Transverse colon (tissue), 4 donors: ENCODE measurements around the gene MSMB. TPM values are rescaled to one million over a fixed set of nuclear protein-coding genes. Genes with fewer than 3 reads are reported as not detected.

ENCODE experiments used
- DNase-seq: peaks from one replicate; pipeline ENCODE4 v3.0.0-alpha.2; 2019
- H3K27ac ChIP-seq, 4 donors: fragments of 200-600 bp; sonication (generic); 2 replicates each; pipeline ENCODE4 v1.5.1; 2016 to 2018; ENCODE audit warnings: inconsistent platforms in 4 of 4
- H3K27me3 ChIP-seq: fragments of 200-600 bp; sonication (generic); 2 replicates; pipeline ENCODE4 v1.5.1; 2017; ENCODE audit warnings: inconsistent platforms
- H3K36me3 ChIP-seq, 4 donors: fragments of 200-600 bp; sonication (generic); 2 replicates each; pipeline ENCODE4 v1.5.1; 2017 to 2019; ENCODE audit warnings: inconsistent platforms in 4 of 4
- H3K4me1 ChIP-seq, 4 donors: fragments of 200-600 bp; sonication (generic); 2 replicates each; pipeline ENCODE4 v1.5.1; 2017 to 2020; ENCODE audit warnings: inconsistent platforms in 4 of 4
- H3K4me3 ChIP-seq, 4 donors: fragments of 200-600 bp; sonication (generic); 1 replicate in 1 of 4; 2 replicates in 3 of 4; pipeline versions ENCODE4 v1.5.1 to v1.6.1; 2017 to 2019; ENCODE audit warnings: inconsistent platforms in 4 of 4
- H3K9me3 ChIP-seq, 2 donors: fragments of 200-600 bp; sonication (generic); 2 replicates each; pipeline ENCODE4 v1.5.1; 2017 to 2019; ENCODE audit warnings: inconsistent platforms in 2 of 2
- CTCF ChIP-seq, 5 experiments: fragments of 200-600 bp in 3 of 5; fragments of 450-650 bp in 2 of 5; sonication (generic) in 3 of 5; IDR thresholded peaks; 1 replicate in 2 of 5; 2 replicates in 3 of 5; pipeline ENCODE4 v1.5.1; 2016 to 2017; ENCODE audit warnings: antibody characterized with exemption in 5 of 5, inconsistent platforms in 3 of 5, mild to moderate bottlenecking in 2 of 5, moderate library complexity in 1 of 5
- EP300 ChIP-seq: sonication (generic); formaldehyde crosslinking; IDR thresholded peaks from one replicate; pipeline ENCODE4 v1.6.1; 2017; ENCODE audit warnings: antibody characterized with exemption, low read depth
- POLR2A ChIP-seq: fragments of 450-650 bp; IDR thresholded peaks from one replicate; pipeline ENCODE4 v1.6.1; 2016; ENCODE audit warnings: antibody characterized with exemption, mild to moderate bottlenecking, moderate library complexity
- POLR2AphosphoS5 ChIP-seq, 3 donors: sonication (generic); formaldehyde crosslinking; IDR thresholded peaks; one replicate each; pipeline ENCODE4 v1.6.1; 2016; ENCODE audit warnings: antibody characterized with exemption in 3 of 3
- WGBS, 2 donors: methylation state at CpG; one replicate each; pipeline ENCODE4 v1.1.5; 2018; ENCODE audit warnings: low coverage in 1 of 2; 5-methylcytosine and 5-hydroxymethylcytosine counted together
- in situ Hi-C, 4 donors: fragments of 200-750 bp; cut with MboI; loops; one replicate each; pipeline versions ENCODE4 v1.15.0 to v1.15.1; 2017; ENCODE audit warnings: low sequenced_read_pairs in 3 of 4, low pct_ligation_motif_present in 1 of 4, low pct_unique_long_range_greater_than_20kb in 1 of 4
- intact Hi-C: fragments of 100-400 bp; cut with DNase I; formaldehyde crosslinking; loops from one replicate; pipeline ENCODE4 v1.15.1; 2023; ENCODE audit warnings: low total_unique reads
- total RNA-seq, 4 donors: library from RNA; depleted of rRNA; stranded (reverse); fragments of >200 nt; gene quantifications; one replicate each; pipeline ENCODE4 v1.1.0, GENCODE V29; 2016

Gene MSMB
- total RNA-seq, 4 donors from 2014 or later, result not detected

- no peak for DNase-seq
- no peaks in the 10 kb centered on the region for H3K9me3 ChIP-seq
- TF ChIP-seq CTCF (IDR thresholded peaks at IDR 0.05) (no peak), EP300 (no peak), POLR2AphosphoS5 (IDR thresholded peaks at IDR 0.05) (no peak), POLR2A (no peak)
These were observed 38.5 kb upstream of the MSMB start for GRCh38 chr10:46084321-46085165.

GRCh38 chr10:46080886-46081285 lies 34.8 kb upstream of the MSMB start:
- intact Hi-C loops, result no loop called here
- in situ Hi-C loops, result no loop called here
- Histone ChIP-seq H3K27me3 (no peaks in the 10 kb centered on the region), H3K4me1 (no peaks in the 10 kb centered on the region), H3K36me3 (no peaks in the 10 kb centered on the region), H3K4me3 (no peak overlapping the region), H3K27ac (no peak overlapping the region), H3K9me3 (no peaks in the 10 kb centered on the region)
- no peak for DNase-seq
- WGBS, 2 donors, result 51 to 54% methylated on average over 2 of the region's 2 CpGs
- no peak for TF ChIP-seq POLR2AphosphoS5 (IDR thresholded peaks at IDR 0.05)
- no peak for TF ChIP-seq POLR2A
- TF ChIP-seq CTCF (IDR thresholded peaks at IDR 0.05), result no peak
- no peak for TF ChIP-seq EP300

More at GRCh38 chr10:46084321-46085165, 38.5 kb upstream of the MSMB start:
- H3K4me1 ChIP-seq, result no peaks in the 10 kb centered on the region
- no peak overlapping the region for H3K4me3 ChIP-seq
- 67 to 69% methylated on average over 6 to 12 of the region's 12 CpGs for WGBS, 2 donors
- no peaks in the 10 kb centered on the region for H3K36me3 ChIP-seq
- intact Hi-C loops (no loop called here), in situ Hi-C loops (no loop called here)
- no peaks in the 10 kb centered on the region for H3K27me3 ChIP-seq
- H3K27ac ChIP-seq, result no peak overlapping the region

DNA sequence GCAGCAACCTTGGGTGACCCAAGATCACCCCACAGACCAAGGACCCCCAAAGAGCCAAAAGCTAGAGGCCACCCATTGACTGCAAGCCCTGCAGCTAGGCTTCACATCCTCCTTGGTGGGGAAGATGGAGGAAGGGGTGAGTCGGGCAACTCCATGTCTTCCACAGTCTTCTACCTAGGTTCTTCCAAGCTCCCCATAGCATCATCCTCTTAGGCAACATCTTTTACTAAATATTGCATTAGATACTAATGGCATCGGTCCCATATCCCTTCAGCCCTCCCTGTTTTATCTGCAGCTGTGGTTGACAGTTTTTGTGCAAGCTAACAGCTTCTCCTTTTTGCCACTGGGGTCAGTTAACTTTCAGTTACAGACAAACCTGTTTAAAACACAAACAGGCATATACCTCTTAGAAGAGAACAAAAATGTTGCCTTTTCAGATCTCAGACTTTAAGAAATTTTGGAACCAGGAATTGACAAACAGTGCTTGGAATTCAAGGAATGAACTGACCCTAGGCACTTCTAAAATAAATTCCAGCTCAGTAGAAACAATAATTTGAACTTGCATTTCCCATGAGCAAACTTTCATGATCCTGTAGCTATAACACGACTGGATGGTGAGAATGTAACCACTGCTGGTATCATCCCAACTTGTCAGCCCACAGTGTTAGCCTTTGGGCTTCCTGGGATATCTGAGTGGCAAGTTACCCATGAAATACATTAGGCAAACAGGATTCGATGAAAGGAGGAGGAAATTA lies 33.9 kb upstream of the MSMB start:
- in situ Hi-C loops, result no loop called here
- WGBS, 2 donors, result 57 to 83% methylated on average over 1 to 4 of the region's 4 CpGs
- no peaks in the 10 kb centered on the region for H3K27me3 ChIP-seq

More for the DNA sequence above, 33.9 kb upstream of the MSMB start:
- TF ChIP-seq EP300 (no peak), POLR2A (no peak), CTCF (IDR thresholded peaks at IDR 0.05) (no peak), POLR2AphosphoS5 (IDR thresholded peaks at IDR 0.05) (no peak)
- Histone ChIP-seq H3K9me3 (no peaks in the 10 kb centered on the region), H3K4me3 (no peak overlapping the region), H3K4me1 (no peaks in the 10 kb centered on the region), H3K36me3 (no peaks in the 10 kb centered on the region), H3K27ac (no peak overlapping the region)
- no peak for DNase-seq
- intact Hi-C loops, result no loop called here
